DND-41 (cell line): ENCODE data around the gene LCN1.
A peak's percentile ranks its signal among the peaks of the same experiment; 100 is the strongest.

ENCODE experiments used
- ATAC-seq: fragments of 200-7000 bp; cut with Tn5 transposase; 3 replicates; pipeline ENCODE4 v1.9.1; 2021; ENCODE audit warnings: low read depth; ENCODE audit not compliant: insufficient read depth
- DNase-seq: peaks from one replicate; pipeline ENCODE4 v3.0.0-alpha.2; 2020
- H2AFZ ChIP-seq: 2 replicates; pipeline ENCODE4 v1.6.0; 2012; ENCODE audit warnings: low read depth, low read length
- H3K27ac ChIP-seq: 2 replicates; pipeline ENCODE4 v1.5.1; 2012; ENCODE audit warnings: low read length, inconsistent platforms
- H3K27me3 ChIP-seq: fragments of 200-600 bp; sonication (generic); 2 replicates; pipeline ENCODE4 v1.6.0; 2012; ENCODE audit warnings: low read length, mild to moderate bottlenecking, inconsistent platforms; ENCODE audit not compliant: insufficient read depth, poor library complexity
- H3K36me3 ChIP-seq: 2 replicates; pipeline ENCODE4 v1.5.1; 2012; ENCODE audit warnings: low read length, inconsistent platforms; ENCODE audit not compliant: insufficient read depth
- H3K4me1 ChIP-seq: 2 replicates; pipeline ENCODE4 v1.5.1; 2012; ENCODE audit warnings: mild to moderate bottlenecking, low read length; ENCODE audit not compliant: insufficient read depth
- H3K4me2 ChIP-seq: 2 replicates; pipeline ENCODE4 v1.6.0; 2012; ENCODE audit warnings: mild to moderate bottlenecking, moderate library complexity, low read length, inconsistent platforms; ENCODE audit not compliant: insufficient read depth
- H3K4me3 ChIP-seq, 2 experiments: fragments of 200-600 bp in 1 of 2; shearing (Covaris generic) in 1 of 2; 2 replicates each; pipeline ENCODE4 v1.5.1; 2012 to 2016; ENCODE audit warnings: inconsistent platforms in 2 of 2, low read length in 2 of 2, mild to moderate bottlenecking in 2 of 2, low read depth in 1 of 2, moderate library complexity in 1 of 2
- H3K79me2 ChIP-seq: 2 replicates; pipeline ENCODE4 v1.6.0; 2012; ENCODE audit warnings: low read length, inconsistent platforms; ENCODE audit not compliant: insufficient read depth
- H3K9ac ChIP-seq: 2 replicates; pipeline ENCODE4 v1.6.0; 2012; ENCODE audit warnings: low read depth, mild to moderate bottlenecking, inconsistent platforms, low read length, moderate library complexity
- H3K9me3 ChIP-seq: 2 replicates; pipeline ENCODE4 v1.5.1; 2012; ENCODE audit warnings: low read length, moderate library complexity, mild to moderate bottlenecking, inconsistent platforms; ENCODE audit not compliant: insufficient read depth, severe bottlenecking
- H4K20me1 ChIP-seq: 2 replicates; pipeline ENCODE4 v1.6.0; 2012; ENCODE audit warnings: low read length; ENCODE audit not compliant: insufficient read depth
- EZH2 ChIP-seq: IDR thresholded peaks from 3 replicates; pipeline ENCODE4 v1.6.1; 2012; ENCODE audit warnings: borderline replicate concordance, low read depth, mild to moderate bottlenecking, moderate library complexity, low read length, inconsistent platforms; ENCODE audit not compliant: severe bottlenecking
- TF ChIP-seq, protein P1 (sequence below): IDR thresholded peaks from 2 replicates; pipeline ENCODE4 v1.5.1; 2012; ENCODE audit warnings: borderline replicate concordance, low read length, moderate library complexity, mild to moderate bottlenecking; ENCODE audit not compliant: poor library complexity, severe bottlenecking; ENCODE audit errors: extremely low read depth

LCN1 gene

DNA sequence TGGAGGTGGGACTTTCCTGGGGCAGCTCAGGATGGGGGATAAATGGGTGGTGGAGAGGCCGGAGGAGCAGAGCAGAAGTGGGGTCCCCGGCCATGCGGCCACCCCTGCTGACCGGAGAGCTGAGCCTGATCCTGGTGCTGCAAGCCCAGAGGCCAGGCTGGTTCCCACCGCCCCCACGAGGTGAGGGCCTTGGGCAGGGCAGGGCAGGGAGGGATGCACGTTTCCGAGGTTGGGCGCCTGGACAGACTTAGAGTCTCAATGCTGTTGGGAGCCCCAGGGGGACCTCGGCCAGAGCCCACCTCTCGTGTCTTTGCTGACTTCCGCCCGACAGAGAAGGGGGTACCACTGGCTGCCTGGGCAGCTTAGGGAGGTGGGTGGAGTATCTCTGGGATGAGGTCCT lies 30.2 kb downstream of the LCN1 start:
- Histone ChIP-seq H3K4me3 (no peak overlapping the region), H3K9ac (no peak overlapping the region), H3K4me1 (no peaks in the 10 kb centered on the region), H3K4me2 (no peak overlapping the region), H3K9me3 (no peaks in the 10 kb centered on the region), H3K36me3 (no peaks in the 10 kb centered on the region), H3K27ac (no peak overlapping the region), H4K20me1 (no peaks in the 10 kb centered on the region), H3K79me2 (no peaks in the 10 kb centered on the region), H3K27me3 (no peaks in the 10 kb centered on the region), H2AFZ (no peak overlapping the region)
- TF ChIP-seq EZH2 = no peak
- TF ChIP-seq, protein P1, sequence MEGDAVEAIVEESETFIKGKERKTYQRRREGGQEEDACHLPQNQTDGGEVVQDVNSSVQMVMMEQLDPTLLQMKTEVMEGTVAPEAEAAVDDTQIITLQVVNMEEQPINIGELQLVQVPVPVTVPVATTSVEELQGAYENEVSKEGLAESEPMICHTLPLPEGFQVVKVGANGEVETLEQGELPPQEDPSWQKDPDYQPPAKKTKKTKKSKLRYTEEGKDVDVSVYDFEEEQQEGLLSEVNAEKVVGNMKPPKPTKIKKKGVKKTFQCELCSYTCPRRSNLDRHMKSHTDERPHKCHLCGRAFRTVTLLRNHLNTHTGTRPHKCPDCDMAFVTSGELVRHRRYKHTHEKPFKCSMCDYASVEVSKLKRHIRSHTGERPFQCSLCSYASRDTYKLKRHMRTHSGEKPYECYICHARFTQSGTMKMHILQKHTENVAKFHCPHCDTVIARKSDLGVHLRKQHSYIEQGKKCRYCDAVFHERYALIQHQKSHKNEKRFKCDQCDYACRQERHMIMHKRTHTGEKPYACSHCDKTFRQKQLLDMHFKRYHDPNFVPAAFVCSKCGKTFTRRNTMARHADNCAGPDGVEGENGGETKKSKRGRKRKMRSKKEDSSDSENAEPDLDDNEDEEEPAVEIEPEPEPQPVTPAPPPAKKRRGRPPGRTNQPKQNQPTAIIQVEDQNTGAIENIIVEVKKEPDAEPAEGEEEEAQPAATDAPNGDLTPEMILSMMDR = no peak
- ATAC-seq (no peak), DNase-seq (no peak)

DNA sequence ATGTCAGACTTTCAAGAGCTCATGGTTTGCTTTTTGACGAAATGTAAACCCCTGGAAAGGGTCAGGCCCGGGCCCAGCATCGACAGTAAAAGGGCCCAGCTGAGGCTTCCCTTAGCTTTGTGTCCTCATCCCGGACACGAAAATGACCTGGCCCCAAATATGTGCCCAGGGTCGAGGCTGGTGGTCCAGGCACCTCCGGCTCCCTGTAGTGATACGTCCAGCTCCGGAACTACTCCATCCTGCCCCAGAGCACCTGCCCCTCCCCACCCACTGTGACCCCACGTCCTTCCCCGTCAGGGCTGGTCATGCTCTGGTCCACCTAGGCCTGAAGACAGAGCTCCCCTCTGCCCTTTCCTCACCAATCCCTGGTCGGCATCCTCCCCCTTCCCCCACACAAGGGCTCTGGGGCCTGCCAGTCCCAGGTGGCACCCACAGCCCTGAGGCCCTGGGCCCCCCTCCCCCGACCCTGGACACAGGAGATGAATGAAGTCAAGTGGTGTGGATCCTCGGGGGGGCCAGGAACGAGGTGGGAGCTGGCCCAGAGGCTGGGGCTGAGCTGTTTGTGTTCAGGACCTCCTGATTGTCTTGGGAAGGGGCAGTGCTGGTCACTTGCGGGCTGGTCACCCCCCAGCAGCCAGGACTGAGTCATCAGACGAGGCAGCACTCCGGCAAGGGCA lies 30.9 kb downstream of the LCN1 start:
- Histone ChIP-seq H3K4me2 (no peak overlapping the region), H3K4me3 (no peak overlapping the region), H3K79me2 (no peaks in the 10 kb centered on the region), H4K20me1 (no peaks in the 10 kb centered on the region), H3K27ac (no peak overlapping the region), H3K4me1 (no peaks in the 10 kb centered on the region), H2AFZ (no peak overlapping the region), H3K9ac (no peak overlapping the region), H3K27me3 (no peaks in the 10 kb centered on the region), H3K9me3 (no peaks in the 10 kb centered on the region), H3K36me3 (no peaks in the 10 kb centered on the region)
- no peak for TF ChIP-seq EZH2
- TF ChIP-seq, protein P1 = no peak
- DNase-seq = no peak
- no peak for ATAC-seq

DNA sequence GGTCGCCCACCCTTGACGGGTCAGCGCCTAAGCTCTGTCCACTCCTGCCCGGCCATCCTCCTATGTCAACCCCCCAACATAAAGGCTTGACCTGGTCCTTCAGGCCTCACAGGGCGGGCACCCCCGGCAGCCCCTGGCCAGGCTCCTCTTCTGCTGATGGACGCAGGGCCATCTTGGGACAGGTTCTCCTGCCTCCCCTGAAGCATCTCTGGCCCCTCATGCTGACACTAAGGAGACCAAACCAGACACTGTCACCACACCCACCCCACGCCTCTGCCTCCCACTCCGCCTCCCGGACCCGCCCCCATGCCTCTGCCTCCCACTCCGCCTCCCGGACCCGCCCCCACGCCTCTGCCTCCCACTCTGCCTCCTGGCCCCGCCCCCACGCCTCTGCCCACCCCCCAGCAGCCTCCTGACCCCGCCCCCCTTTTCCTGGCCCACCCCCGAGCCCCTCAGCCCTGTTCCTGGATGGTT lies 31.5 kb downstream of the LCN1 start:
- no peak overlapping the region for H2AFZ ChIP-seq
- no peaks in the 10 kb centered on the region for H4K20me1 ChIP-seq

More for the DNA sequence above, 31.5 kb downstream of the LCN1 start:
- H3K27ac ChIP-seq = no peak overlapping the region
- no peaks in the 10 kb centered on the region for H3K27me3 ChIP-seq
- H3K9ac ChIP-seq = no peak overlapping the region
- DNase-seq (peak; percentile 28), ATAC-seq (no peak)
- no peaks in the 10 kb centered on the region for H3K9me3 ChIP-seq
- no peak for TF ChIP-seq EZH2
- TF ChIP-seq, protein P1 = no peak
- no peaks in the 10 kb centered on the region for H3K4me1 ChIP-seq
- H3K4me3 ChIP-seq = no peak overlapping the region
- no peaks in the 10 kb centered on the region for H3K79me2 ChIP-seq
- no peaks in the 10 kb centered on the region for H3K36me3 ChIP-seq
- no peak overlapping the region for H3K4me2 ChIP-seq
